Neuronal stem cell (in vitro differentiated cells): ENCODE data around the gene BICDL1.

Source experiments
- DNase-seq: peaks from one replicate; pipeline ENCODE4 v3.0.0-alpha.2; 2013; ENCODE audit warnings: low spot score
- H2AFZ ChIP-seq: one replicate; pipeline ENCODE4 v1.6.1; 2013; ENCODE audit warnings: mild to moderate bottlenecking, low read length, inconsistent platforms
- H2AK5ac ChIP-seq: 2 replicates; pipeline ENCODE4 v1.6.1; 2013; ENCODE audit warnings: low read depth, mild to moderate bottlenecking, inconsistent platforms, low read length, moderate library complexity, mixed read lengths
- H2BK120ac ChIP-seq: 2 replicates; pipeline ENCODE4 v1.6.1; 2013; ENCODE audit warnings: low read depth, mild to moderate bottlenecking, inconsistent platforms, low read length, moderate library complexity, mixed read lengths
- H2BK12ac ChIP-seq: one replicate; pipeline ENCODE4 v1.6.1; 2013; ENCODE audit warnings: low read length, inconsistent platforms
- H2BK15ac ChIP-seq: 2 replicates; pipeline ENCODE4 v1.6.1; 2013; ENCODE audit warnings: mild to moderate bottlenecking, low read length, inconsistent platforms, mixed read lengths
- H2BK5ac ChIP-seq: one replicate; pipeline ENCODE4 v1.6.1; 2013; ENCODE audit warnings: inconsistent platforms, mild to moderate bottlenecking, low read length, moderate library complexity
- H3K14ac ChIP-seq: one replicate; pipeline ENCODE4 v1.6.1; 2013; ENCODE audit warnings: low read length, inconsistent platforms
- H3K18ac ChIP-seq: 2 replicates; pipeline ENCODE4 v1.6.1; 2013; ENCODE audit warnings: low read length, inconsistent platforms
- H3K23ac ChIP-seq: 2 replicates; pipeline ENCODE4 v1.6.1; 2013; ENCODE audit warnings: low read depth, mild to moderate bottlenecking, mixed read lengths, low read length, inconsistent platforms; ENCODE audit not compliant: poor library complexity
- H3K27ac ChIP-seq: replicated peaks from 3 replicates; pipeline ENCODE4 v1.5.1; 2013; ENCODE audit warnings: low read length, inconsistent platforms
- H3K27me3 ChIP-seq, 3 experiments: 2 replicates each; pipeline ENCODE4 v1.6.1; 2013; ENCODE audit warnings: low read length in 3 of 3, mild to moderate bottlenecking in 2 of 3, inconsistent platforms in 1 of 3, low read depth in 1 of 3, mixed read lengths in 1 of 3, moderate library complexity in 1 of 3; ENCODE audit not compliant: control insufficient read depth in 3 of 3, insufficient read depth in 3 of 3
- H3K36me3 ChIP-seq, 2 donors: replicated peaks in 1 of 2; 2 replicates each; pipeline ENCODE4 v1.6.1; 2013; ENCODE audit warnings: low read length in 2 of 2; ENCODE audit not compliant: control insufficient read depth in 2 of 2, insufficient read depth in 2 of 2
- H3K4ac ChIP-seq: 2 replicates; pipeline ENCODE4 v1.6.1; 2013; ENCODE audit warnings: inconsistent platforms, mild to moderate bottlenecking, low read length, moderate library complexity
- H3K4me1 ChIP-seq, 2 donors: 1 replicate in 1 of 2; 2 replicates in 1 of 2; pipeline ENCODE4 v1.6.1; 2013; ENCODE audit warnings: low read length in 2 of 2, low read depth in 1 of 2; ENCODE audit not compliant: control insufficient read depth in 2 of 2, insufficient read depth in 1 of 2
- H3K4me2 ChIP-seq: one replicate; pipeline ENCODE4 v1.6.1; 2013; ENCODE audit warnings: mild to moderate bottlenecking, low read length, inconsistent platforms; ENCODE audit not compliant: insufficient read depth, poor library complexity, severe bottlenecking
- H3K4me3 ChIP-seq, 2 donors: 2 replicates each; pipeline ENCODE4 v1.5.1; 2013; ENCODE audit warnings: low read length in 2 of 2, mild to moderate bottlenecking in 2 of 2, inconsistent platforms in 1 of 2, moderate library complexity in 1 of 2
- H3K79me1 ChIP-seq: one replicate; pipeline ENCODE4 v1.6.1; 2013; ENCODE audit warnings: low read depth, mild to moderate bottlenecking, inconsistent platforms, low read length, moderate library complexity
- H3K9ac ChIP-seq: one replicate; pipeline ENCODE4 v1.6.1; 2013; ENCODE audit warnings: mild to moderate bottlenecking, low read depth, low read length, inconsistent platforms; ENCODE audit not compliant: poor library complexity
- H3K9me3 ChIP-seq, 2 donors: replicated peaks in 1 of 2; 2 replicates each; pipeline versions ENCODE3 to v1.6.1; 2013; ENCODE audit warnings: low read length in 2 of 2, mild to moderate bottlenecking in 2 of 2, inconsistent platforms in 1 of 2, low read depth in 1 of 2, mixed read lengths in 1 of 2, moderate library complexity in 1 of 2; ENCODE audit not compliant: control insufficient read depth in 2 of 2, insufficient read depth in 1 of 2
- H4K8ac ChIP-seq: one replicate; pipeline ENCODE4 v1.6.1; 2013; ENCODE audit warnings: low read depth, mild to moderate bottlenecking, inconsistent platforms, low read length, moderate library complexity
- H4K91ac ChIP-seq: one replicate; pipeline ENCODE4 v1.6.1; 2013; ENCODE audit warnings: low read length, low read depth, mild to moderate bottlenecking, inconsistent platforms; ENCODE audit not compliant: poor library complexity
- WGBS, 2 donors: extraction: QIAGEN DNeasy Blood & Tissue Kit; methylation state at CpG; one replicate each; pipeline ENCODE4 v1.1.7; 2013; ENCODE audit warnings: missing lambda C conversion rate in 2 of 2, mixed read lengths in 1 of 2; ENCODE audit not compliant: insufficient read length in 2 of 2, insufficient replicate concordance in 1 of 2; ENCODE audit errors: extremely low coverage in 2 of 2; 5-methylcytosine and 5-hydroxymethylcytosine counted together

BICDL1 gene

GRCh38 chr12:120049426-120049825, 60.4 kb downstream of the BICDL1 start:
- no peaks in the 10 kb centered on the region for H3K79me1 ChIP-seq
- no peak for DNase-seq
- no peak overlapping the region for H3K18ac ChIP-seq
- no peak overlapping the region for H2BK120ac ChIP-seq
- H3K4me2 ChIP-seq = no peak overlapping the region
- H2AFZ ChIP-seq = no peak overlapping the region
- no peak overlapping the region for H2AK5ac ChIP-seq
- H2BK12ac ChIP-seq = no peak overlapping the region
- WGBS, 2 donors = no CpG with 5 or more reads among the region's 6 CpGs
- no peak overlapping the region for H3K27ac ChIP-seq
- H3K36me3 ChIP-seq = no peaks in the 10 kb centered on the region
- H2BK15ac ChIP-seq = no peak overlapping the region
- H4K8ac ChIP-seq = no peak overlapping the region
- H3K4ac ChIP-seq = no peak overlapping the region
- H2BK5ac ChIP-seq = no peak overlapping the region
- H3K4me3 ChIP-seq = no peak overlapping the region
- H3K14ac ChIP-seq = no peak overlapping the region
- no peak overlapping the region for H4K91ac ChIP-seq
- no peak overlapping the region for H3K9ac ChIP-seq
- no peaks in the 10 kb centered on the region for H3K9me3 ChIP-seq
- H3K4me1 ChIP-seq = no peaks in the 10 kb centered on the region
- H3K23ac ChIP-seq = no peak overlapping the region
- H3K27me3 ChIP-seq = peaks cover 0 to 4% (median 0%) of the 10 kb centered on the region in 3 experiments

GRCh38 chr12:120051535-120051934, 62.5 kb downstream of the BICDL1 start:
- Histone ChIP-seq H3K14ac (no peak overlapping the region), H3K27me3 (peaks cover 0 to 4% (median 0%) of the 10 kb centered on the region in 3 experiments), H4K8ac (no peak overlapping the region), H2AK5ac (no peak overlapping the region), H3K27ac (no peak overlapping the region), H3K9me3 (no peaks in the 10 kb centered on the region), H3K18ac (no peak overlapping the region), H2BK12ac (no peak overlapping the region), H3K4me3 (no peak overlapping the region), H3K79me1 (no peaks in the 10 kb centered on the region), H2BK5ac (no peak overlapping the region), H2BK15ac (no peak overlapping the region), H2AFZ (no peak overlapping the region), H3K4ac (no peak overlapping the region), H3K4me2 (no peak overlapping the region), H3K9ac (no peak overlapping the region), H4K91ac (no peak overlapping the region), H3K36me3 (no peaks in the 10 kb centered on the region), H3K4me1 (no peaks in the 10 kb centered on the region), H2BK120ac (no peak overlapping the region), H3K23ac (no peak overlapping the region)
- DNase-seq = no peak
- WGBS, 2 donors = no CpG with 5 or more reads among the region's 3 CpGs

- no peak overlapping the region for H2AK5ac ChIP-seq
- H3K27ac ChIP-seq = no peak overlapping the region
- H3K4me1 ChIP-seq = no peaks in the 10 kb centered on the region
- no peak overlapping the region for H3K9ac ChIP-seq
- no peak overlapping the region for H3K14ac ChIP-seq
- H4K8ac ChIP-seq = no peak overlapping the region
- no peak overlapping the region for H3K4me2 ChIP-seq
- no peak for DNase-seq
- no peaks in the 10 kb centered on the region for H3K27me3 ChIP-seq
- H3K79me1 ChIP-seq = no peaks in the 10 kb centered on the region
- H2BK120ac ChIP-seq = no peak overlapping the region
- H2BK12ac ChIP-seq = no peak overlapping the region
- no peak overlapping the region for H2AFZ ChIP-seq
- H4K91ac ChIP-seq = no peak overlapping the region
- no peaks in the 10 kb centered on the region for H3K36me3 ChIP-seq
- no peak overlapping the region for H3K4me3 ChIP-seq
- no peak overlapping the region for H3K18ac ChIP-seq
- no peak overlapping the region for H2BK15ac ChIP-seq
- H3K23ac ChIP-seq = no peak overlapping the region
- no CpG with 5 or more reads among the region's 4 CpGs for WGBS, 2 donors
- no peak overlapping the region for H2BK5ac ChIP-seq
- H3K9me3 ChIP-seq = no peaks in the 10 kb centered on the region
- no peak overlapping the region for H3K4ac ChIP-seq
Observed at GRCh38 chr12:120054293-120054692, 65.3 kb downstream of the BICDL1 start.

GRCh38 chr12:120055231-120056000, 66.4 kb downstream of the BICDL1 start:
- Histone ChIP-seq H3K9me3 (no peaks in the 10 kb centered on the region), H3K4me1 (no peaks in the 10 kb centered on the region), H3K27ac (no peak overlapping the region), H3K27me3 (peaks cover 0 to 2% (median 0%) of the 10 kb centered on the region in 3 experiments), H3K4me2 (no peak overlapping the region), H3K79me1 (no peaks in the 10 kb centered on the region), H4K91ac (no peak overlapping the region), H3K4ac (no peak overlapping the region), H2BK15ac (no peak overlapping the region), H3K23ac (no peak overlapping the region), H3K18ac (no peak overlapping the region), H2BK5ac (no peak overlapping the region), H3K4me3 (no peak overlapping the region), H3K14ac (no peak overlapping the region), H3K9ac (no peak overlapping the region), H2AFZ (no peak overlapping the region), H2AK5ac (no peak overlapping the region), H3K36me3 (no peaks in the 10 kb centered on the region), H2BK120ac (no peak overlapping the region), H2BK12ac (no peak overlapping the region), H4K8ac (no peak overlapping the region)
- no CpG with 5 or more reads among the region's 2 CpGs for WGBS, 2 donors
- no peak for DNase-seq
